ENCODE results near the gene ADRA1B. TPM values are rescaled to one million over a fixed set of nuclear protein-coding genes. Genes with fewer than 3 reads are reported as not detected.
A peak's percentile ranks its signal among the peaks of the same experiment; 100 is the strongest.

The ADRA1B gene
- polyA plus RNA-seq (2013, experiment 1 of 2; ENCODE audit: insufficient read length): 1.2 TPM
- polyA plus RNA-seq (2013, experiment 2 of 2; ENCODE audit: insufficient read length): 1.1 TPM

DNA sequence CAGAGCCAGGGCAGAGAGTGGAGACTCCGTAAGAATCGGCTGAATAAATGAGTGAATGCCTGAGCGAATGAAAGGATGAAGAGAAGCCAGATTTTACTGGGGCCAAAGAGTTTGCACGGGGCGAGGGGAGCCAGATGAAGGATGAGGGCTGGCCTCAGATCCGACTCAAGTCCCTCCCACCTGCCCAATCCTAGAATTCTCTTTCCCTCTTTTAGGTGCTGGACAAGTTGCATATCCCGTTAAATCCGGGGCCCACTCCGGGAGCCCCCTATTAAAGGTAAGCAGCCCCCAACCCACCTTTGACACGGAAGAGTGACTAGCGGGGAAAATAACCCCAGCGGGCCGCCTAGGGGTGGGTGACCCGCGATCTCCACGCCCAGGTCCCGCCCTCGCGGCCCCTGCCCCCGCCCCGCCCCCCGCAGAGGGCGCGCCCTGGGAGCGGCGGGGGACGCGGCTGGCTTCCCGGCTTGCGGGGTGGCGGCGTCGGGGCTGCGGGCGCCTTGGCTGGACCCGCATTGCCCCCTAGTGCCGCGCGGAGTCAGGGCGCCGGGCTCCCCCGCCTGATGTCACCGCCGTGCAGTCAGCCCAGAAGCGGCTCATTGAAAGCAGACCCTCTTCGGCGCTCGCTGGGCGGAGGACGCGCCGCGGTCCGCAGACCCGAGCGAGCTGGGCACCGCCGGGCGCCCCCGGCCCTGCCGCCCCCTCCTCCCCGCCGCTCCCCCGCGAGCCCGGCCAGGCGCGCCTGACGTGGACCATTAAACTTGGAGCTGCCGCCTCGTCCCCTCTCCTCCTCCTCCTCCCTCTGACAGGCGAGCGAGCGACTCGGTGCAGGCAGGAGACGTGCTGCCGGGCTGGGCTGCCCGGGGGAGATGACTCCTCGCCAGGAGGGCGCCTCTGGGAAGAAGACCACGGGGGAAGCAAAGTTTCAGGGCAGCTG lies at the start of gene ADRA1B:
ADRA1B (plus strand) TSS at position 579 of the 937 bp plus-strand sequence. CDS start 424 bp downstream, outside the sequence.
- DNase-seq: peak; percentile 71

DNA sequence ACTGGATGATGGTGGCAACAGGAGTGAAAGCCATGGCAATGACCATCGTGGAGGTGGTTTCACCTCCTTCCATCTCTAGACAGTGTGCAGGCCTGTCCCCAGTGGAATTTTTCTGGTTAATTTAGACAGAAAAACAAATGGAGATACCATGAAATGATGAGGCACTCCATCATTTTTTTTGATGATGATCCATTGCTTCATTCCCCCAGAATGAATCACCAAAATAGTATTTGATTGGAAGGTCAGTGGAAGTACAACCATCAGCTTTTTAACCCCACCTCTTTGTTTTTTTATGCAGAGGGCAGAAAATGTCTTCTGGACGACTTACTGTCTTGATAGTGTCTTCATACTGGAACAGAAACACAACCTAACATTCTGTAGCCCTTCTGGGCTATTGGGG lies 42.6 kb upstream of the ADRA1B start:
- peak; percentile 76 for DNase-seq

- DNase-seq: peak; percentile 57
Observed at GRCh38 chr5:159874263-159874662, 42.0 kb upstream of the ADRA1B start.

DNA sequence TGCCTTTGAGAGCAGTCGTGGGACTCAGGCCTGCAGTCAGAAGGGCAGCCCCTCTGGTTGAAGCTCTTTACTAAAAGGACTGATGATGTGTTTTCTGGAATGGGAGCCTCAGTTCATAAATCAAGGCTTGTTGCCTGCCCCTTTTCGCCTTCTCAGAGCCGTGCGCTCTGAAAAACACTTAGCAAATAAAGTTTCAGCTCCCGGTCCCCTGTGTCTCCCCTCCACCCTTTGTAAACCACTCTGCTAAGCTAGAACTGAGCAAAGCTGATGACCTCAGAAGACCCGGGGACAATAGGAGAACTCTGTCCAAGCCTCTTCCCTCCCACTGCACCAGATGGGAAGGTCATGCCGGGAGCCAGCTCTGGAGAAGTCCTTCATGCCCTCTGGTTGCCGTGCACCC lies 39.3 kb upstream of the ADRA1B start:
- no peak for DNase-seq

DNA sequence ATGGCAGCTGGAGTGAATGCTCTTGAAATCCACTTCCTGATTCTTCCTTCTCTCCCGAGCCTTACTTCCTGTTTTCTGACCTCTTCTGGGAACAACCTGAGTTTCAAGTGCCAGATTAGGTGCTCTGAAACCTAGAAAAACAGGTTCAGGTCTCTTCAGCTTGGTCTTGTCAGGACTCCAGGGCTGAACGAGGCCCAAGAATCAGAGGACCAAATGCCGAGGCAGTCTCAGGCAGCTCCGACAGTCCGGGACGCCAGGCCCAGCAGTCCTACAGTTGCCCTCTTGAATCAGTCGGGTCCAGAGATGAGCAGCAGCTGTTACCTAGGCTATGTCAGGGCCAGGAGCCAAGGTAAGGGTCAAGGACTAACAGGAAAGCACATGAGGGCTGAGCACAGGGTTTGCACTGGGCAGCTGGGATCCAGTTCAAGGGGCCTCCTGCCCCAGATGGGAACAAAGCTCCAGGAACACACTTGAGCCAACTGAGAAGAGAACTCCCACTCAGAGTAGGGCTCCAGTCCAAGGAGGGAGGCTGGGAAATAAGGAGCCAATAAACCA lies 38.3 kb upstream of the ADRA1B start:
- DNase-seq: no peak

DNA sequence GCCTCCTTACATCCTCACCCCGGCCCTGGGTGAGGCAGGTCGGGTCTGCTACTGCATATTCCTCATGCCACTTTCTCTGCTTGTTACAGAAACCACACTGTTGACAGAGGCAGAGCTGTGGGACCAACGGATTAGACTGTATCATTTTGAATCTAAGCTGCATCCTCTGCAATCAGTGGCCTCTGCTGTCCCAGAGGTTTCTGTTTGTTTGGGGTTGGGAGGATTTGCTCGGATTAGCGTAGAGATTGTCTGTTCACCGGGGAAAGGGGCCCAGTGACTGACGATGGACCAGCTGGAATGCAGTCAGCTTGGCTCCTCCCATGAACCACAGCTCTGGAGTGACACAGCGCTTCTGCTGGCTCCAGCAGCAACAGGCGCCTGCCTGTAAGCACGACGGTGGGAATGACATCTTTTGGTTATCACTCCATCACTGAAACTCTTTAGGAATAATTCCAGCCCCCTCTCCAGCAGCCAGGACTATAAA lies 37.3 kb upstream of the ADRA1B start:
- peak; percentile 95 for DNase-seq

- DNase-seq: no peak
Observed at GRCh38 chr5:159880676-159881075, 35.6 kb upstream of the ADRA1B start.

GRCh38 chr5:159881967-159882366 lies 34.3 kb upstream of the ADRA1B start:
- no peak for DNase-seq

GRCh38 chr5:159883522-159883950 lies 32.7 kb upstream of the ADRA1B start:
- DNase-seq: peak; percentile 91

- DNase-seq: no peak
Observed at GRCh38 chr5:159884917-159885620, 31.2 kb upstream of the ADRA1B start.

DNA sequence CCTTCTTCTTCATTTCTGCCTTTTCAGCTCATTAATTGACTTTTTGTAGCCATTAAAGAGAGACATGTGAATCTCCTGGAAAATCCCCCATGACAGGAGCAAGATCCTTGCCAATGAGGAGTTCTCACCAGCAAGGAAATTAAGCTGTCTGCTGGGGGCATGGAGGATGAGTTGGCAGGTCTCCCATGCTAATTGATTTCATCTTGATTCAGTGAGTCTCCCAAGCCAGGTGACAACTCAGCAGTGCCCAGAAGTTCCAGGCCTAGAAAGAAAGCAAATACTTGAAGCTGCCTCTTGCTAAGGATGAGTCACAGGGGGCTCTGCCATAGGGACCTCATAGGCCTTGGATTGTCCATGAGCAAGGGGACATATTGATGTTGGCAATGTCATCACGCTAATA lies 30.0 kb upstream of the ADRA1B start:
- no peak for DNase-seq

GRCh38 chr5:159887050-159887449 lies 29.2 kb upstream of the ADRA1B start:
- DNase-seq: no peak

- DNase-seq: no peak
Observed at GRCh38 chr5:159888860-159889259, 27.4 kb upstream of the ADRA1B start.

DNA sequence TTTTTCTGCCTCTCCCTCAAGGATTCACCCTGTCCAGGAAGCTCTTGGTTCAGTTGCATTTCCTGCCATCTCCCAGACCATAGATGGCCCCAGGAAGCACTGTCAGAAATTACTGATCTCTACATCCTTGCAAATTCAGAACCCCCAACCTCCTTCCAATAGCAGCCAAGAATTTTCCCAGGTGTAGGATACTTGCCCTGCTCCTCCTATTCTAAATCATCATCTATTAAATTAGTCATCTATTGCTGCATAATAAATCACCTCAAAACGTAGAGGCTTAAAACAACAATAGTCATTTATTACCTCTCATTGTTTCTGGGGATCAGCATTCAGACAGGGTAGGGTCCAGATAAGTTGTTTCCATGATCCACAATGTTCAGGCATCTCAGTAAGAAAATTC lies 26.1 kb upstream of the ADRA1B start:
- DNase-seq: no peak

- DNase-seq: no peak
Observed at GRCh38 chr5:159891371-159891770, 24.9 kb upstream of the ADRA1B start.

DNA sequence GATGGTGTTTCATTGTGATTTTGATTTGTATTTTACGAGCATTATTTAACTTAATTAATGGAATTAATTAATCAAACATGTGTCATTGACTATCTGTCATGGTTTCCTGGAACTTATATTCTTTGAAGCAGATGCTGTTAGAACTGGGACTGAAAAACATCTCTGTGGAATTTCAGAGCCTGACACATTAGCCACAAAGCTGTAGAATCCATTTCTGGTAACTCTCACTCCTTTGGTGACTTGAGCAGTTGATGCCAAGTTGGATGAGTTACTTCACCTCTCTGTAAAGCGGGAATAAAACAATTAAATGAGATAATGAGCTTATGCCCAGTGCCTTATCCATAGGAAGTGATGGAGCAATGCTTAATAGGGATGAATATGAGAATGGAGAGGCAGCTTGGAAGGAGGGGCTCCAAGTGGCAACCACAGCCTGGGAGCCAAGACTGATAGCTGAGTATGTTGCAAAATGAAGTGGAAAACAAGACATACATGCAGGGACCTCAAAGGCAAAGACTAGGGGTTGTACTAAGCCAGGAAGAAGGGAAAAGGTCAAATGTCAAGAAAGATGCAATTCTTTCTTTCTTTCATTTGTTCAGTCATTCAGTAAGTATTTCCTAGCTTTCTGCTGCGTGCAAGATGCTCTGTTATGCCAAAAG lies 23.1 kb upstream of the ADRA1B start:
- DNase-seq: no peak

DNA sequence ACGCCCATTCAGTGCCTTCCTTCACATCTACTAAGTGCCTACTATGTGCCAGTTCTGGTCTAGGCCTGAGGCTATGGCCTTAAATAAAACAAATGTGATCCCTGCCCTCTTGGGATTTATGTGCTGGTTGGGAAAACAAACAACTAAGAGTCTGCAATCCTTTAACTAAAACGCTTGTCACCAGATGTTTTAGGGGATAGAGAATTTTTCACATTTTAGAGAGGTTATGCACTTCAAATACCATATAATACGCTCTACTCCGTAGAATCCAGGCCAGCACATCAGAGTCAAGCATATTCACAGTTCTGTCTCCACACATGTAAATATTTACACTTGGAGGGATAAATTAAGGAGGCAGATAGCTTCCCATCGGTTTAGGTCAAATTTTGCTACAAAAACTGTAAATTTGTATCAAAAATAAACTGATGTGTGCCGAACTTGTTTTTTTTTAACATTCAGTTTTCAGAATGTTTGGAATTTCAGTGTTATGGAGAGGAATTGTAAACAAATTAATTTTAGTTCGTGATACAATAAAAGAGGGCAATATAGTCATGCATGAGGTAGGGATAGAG lies 22.0 kb upstream of the ADRA1B start:
- DNase-seq: peak; percentile 67

GRCh38 chr5:159897786-159898393 lies 18.4 kb upstream of the ADRA1B start:
- DNase-seq: no peak

DNA sequence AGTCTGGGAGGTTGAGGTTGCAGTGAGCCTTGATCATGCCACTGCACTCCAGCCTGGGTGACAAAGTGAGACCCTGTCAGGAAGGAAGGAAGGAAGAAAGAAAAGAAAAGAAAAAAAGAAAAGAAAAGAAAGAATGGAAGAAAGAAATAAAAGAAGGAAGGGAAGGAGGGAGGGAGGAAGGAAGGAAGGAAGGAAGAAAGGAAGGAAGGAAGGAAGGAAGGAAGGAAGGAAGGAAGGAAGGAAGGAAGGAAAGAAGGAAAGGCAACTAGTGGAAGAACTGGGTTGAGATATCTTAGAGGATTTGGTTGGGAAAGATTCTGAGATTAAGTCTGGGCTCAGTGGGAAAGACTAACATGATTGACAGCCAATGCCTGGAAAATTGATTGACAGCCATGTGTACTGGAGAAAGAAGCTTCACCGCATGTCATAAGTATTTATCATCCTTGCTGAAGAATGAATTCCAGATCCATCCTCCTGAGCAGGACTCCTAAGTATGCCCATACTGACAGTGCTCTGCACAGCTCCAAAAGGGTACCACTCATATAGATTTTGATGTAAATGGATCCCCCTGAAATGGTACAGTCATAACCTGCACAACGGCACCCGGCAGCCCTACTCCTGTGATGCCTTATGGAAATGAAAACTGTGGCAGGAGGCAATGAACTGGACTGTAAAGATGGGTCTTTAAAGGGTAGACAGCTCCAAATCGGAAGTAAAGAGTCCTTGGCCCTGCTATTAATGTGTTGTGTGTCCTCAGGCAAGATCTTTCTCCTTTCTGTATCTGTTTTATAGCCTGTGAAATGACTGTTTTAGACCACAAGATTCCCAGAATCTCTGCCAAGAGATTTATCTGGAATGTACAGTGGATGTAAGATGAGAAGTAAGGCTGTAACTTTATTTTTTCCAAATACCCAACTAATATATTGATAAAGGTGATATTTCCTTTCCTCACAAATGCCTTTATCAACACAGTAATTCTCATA lies 16.9 kb upstream of the ADRA1B start:
- DNase-seq: peak; percentile 77

DNA sequence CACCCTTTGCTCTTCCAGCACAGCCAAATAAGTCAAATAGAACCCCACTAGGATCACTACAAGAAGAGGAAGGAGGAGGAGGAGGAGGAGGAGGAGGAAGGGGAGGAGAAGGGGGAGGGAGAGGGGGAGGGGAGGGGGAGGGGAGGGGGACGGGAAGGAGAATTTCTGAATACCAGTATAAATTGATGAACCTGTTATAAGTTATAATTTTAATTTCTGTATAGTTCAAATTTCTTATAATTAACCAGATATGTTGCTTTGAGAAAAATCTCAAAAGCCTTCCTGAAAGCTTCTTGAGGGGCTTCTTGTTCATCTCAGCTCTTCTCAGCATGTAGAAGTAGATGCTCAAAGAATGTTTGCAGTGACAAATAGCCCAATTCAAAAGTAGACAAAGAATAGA lies 15.0 kb upstream of the ADRA1B start:
- DNase-seq: no peak

Measured in fibroblast of skin of scalp (primary cell).